Activated CD8-positive, alpha-beta memory T cell treated with anti-CD3 and anti-CD28 coated beads, Interleukin-2, amount 50 U/mL, for 24 hours (primary cell): Measurements from ENCODE around the gene SPECC1.
"Not testable (repeated sequence)": the region's sequence is repeated elsewhere in the genome, so short reads cannot be mapped to it uniquely, and the experiment has no call there.

Experiments
- DNase-seq: peaks from one replicate; pipeline ENCODE4 v3.0.0-alpha.2; 2020; ENCODE audit errors: extremely low read depth

The SPECC1 gene

GRCh38 chr17:20092973-20093626, 83.9 kb downstream of the SPECC1 start:
- no peak for DNase-seq

DNA sequence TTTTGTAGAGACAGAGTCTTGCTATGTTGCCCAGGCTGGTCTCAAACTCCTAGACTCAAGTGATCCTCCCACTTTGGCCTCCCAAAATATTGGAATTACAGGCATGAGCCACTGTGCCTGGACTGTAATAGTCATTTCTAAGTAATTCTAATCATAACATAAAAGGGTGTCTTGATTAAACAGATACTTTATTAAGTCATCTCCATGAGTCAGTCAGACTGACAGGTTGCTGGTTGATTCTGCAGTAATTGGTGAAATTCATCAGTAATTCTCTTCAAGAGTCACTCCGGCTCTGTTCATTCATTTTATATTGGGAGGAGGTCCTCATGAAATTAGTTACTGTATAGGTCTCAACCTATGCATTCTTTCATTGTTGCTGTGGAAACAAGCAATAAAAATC, 85.6 kb downstream of the SPECC1 start:
- no peak for DNase-seq

DNA sequence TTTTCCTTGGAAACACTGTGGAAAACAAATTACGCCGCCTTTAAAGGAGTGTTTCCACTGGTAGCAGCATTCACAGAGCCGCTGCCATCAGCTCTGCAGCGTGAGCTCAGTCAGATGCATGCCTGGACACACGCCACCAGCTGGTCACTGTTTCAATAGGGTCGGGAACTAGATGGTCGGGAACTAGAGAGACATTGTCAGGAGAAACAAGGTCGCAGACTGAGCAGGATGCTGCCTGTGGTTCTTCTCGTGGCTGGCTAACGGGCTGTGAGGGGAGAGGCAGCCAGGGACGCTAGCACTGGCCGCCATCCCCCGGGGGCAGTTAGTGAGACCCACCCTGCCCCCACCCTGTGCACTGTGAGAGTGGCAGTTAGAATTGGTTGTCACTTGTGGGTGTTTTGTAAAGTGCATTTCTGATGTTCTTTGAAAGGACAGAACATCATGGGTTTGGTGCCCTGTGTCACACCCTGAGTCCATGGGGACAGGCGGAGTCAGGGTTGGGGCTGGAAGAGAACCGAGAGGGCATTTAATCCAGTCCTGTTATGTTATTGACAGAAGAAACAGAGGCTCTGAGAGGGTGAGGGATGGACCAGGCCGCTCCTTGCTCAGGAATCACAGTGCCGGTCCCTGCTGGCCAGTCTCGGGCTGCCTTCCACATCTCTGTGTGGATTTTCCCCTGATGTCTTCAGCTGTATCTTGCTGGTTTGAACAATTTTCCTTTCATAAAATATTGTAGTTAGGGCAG, 86.3 kb downstream of the SPECC1 start:
- DNase-seq, result no peak

DNA sequence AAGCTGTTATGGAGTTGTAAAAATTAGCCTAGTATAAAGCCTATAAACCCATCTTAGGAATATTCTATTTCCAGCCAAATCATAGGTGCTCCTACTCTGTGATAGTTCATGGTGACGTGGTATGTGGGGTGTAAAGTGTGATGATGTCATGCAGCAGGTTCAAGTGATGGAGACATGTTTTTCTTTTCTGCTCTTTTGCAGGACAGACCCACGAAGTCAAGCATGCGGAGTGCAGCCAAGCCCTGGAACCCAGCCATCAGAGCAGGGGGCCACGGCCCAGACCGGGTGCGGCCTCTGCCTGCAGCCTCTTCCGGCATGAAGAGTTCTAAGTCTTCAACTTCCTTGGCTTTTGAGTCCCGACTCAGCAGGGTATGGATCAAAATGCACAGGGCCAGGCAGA, 87.3 kb downstream of the SPECC1 start:
- DNase-seq, result no peak

GRCh38 chr17:20097330-20097729, 88.2 kb downstream of the SPECC1 start:
- DNase-seq, result no peak

GRCh38 chr17:20098314-20098713, 89.2 kb downstream of the SPECC1 start:
- no peak for DNase-seq

- DNase-seq, result not testable (repeated sequence)
Measured at GRCh38 chr17:20100806-20101205, 91.6 kb downstream of the SPECC1 start.

DNA sequence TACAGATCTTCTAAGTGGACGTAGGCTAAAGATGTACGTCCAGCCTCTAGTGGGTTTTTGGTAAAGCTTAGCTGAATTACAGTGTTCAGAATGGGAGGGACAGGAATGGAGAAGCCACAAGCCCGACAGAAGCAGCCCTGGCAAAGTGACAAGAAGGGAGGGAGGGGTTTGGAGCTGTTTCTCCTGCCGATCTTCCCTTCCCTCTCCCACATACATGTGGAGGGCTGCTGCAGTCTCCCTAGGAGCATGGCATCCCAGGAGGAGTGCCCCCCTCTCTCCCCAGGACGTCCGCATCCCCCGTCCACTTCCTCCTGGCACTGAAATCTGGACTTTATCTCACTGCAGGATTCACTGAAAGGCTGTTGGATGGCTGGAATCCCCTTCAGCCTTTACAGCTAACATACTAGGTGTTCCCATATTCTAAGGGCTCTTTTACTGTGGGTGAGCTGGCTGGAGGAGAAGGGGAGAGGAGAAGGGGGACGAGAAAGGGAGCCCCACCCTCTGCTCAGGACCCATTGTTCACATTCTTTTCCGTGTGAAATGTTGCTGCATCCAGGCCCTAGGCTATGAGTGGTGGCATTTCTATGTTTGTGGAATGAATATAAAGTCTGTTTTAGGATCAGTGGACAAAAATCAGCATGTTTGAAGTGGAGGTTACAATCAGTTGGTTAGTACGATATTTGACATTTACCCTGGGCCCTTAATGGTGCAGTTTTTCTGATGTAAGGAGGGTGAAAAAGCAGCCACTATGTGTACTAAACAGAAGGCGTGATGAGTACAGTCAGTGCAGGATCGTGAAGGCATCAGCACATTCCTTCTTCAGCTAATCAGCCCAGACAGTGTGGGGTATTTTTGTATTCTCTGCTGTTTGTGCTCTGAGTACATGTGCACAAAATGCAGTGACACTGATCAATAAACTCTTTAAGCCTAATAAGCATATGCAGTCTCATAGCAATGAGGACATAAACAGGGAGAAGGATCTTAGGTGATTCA, 94.6 kb downstream of the SPECC1 start:
- no peak for DNase-seq

GRCh38 chr17:20105539-20106280, 96.6 kb downstream of the SPECC1 start:
- DNase-seq, result no peak

GRCh38 chr17:20106446-20106845, 97.3 kb downstream of the SPECC1 start:
- not testable (repeated sequence) for DNase-seq

DNA sequence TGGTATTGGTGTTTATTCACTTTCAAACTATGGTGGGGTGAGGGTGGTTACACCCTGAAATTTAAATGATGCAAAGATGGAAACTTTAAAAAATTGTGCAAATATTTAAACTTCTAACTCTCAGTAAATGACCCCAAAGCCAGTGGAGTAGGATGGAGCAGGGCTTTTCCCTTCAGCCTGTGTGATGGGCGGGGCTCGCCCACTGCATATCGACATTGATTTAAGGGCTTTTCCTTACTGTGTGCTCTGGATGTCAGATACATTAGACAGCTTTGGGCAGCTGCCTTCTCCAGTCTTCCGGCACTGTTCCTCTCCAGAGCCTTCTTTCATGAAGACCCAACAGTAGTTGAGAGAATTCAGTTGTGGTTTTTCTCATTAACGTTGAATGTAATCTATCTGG, 99.9 kb downstream of the SPECC1 start:
- no peak for DNase-seq

GRCh38 chr17:20111538-20111937, 102.4 kb downstream of the SPECC1 start:
- DNase-seq, result no peak

DNA sequence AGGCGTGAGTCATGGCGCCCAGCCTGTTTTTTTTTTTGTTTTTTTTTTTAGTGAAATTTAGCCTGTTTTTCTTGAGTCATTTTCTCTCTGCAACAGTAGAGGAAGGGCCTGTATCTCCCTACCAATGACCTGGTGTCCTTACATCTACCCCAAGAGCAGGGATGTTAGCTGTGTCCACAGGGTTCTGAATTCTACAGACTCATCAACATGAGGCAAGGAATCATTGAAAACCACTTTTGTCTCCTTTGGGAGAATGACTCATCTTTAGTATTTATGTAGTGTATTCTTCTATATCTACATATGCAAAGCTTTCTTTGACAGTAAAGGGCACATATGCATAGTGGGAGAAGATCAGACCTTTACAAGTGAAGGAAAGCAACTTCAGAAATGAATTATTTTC, 105.3 kb downstream of the SPECC1 start:
- no peak for DNase-seq

DNA sequence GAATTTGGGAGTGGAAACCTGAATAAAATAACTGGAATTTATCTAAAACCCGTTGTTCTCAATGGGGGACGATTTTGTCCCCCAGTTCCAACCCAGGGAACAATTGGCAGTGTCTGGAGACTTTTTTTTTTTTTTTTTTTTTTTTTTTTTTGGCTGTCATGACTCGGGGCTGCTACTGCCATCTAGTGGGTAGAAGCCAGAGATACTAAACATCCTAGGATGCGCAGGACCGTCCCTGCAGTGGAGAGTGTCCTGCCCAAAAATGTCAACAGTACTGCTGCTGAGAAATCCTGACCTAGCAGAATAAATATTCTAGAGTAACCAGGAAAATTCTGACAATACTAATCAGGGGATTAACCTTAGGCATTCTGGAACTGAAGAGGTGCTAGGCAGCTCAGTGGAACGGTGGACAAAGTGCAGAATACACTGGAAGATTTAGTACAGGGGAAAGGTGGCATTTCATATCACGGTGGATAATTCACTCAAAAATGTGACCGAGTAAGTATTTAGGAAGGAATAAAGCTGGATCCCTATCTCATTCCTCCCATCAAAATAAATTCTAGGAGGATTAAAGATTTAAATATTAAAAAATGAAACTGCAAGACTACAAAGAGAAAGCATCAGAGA, 107.6 kb downstream of the SPECC1 start:
- peak; percentile 20 for DNase-seq

DNA sequence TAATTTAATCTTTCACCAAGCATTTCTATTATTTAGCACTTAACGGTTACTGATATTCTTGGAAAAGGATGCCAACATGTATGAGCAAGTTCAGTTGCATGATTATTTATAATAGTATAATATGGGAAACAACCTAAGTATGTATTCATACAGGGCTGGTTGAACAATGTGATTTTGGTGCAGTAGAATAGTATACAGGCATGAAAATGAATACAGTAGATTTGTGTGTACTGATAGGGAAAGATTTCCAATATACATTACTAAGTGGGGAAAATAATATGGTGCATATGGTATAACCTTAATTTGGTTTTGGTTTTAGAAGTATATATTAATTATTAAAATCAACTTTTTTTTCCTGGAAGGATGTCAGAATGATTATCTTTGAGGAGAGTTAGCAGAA, 109.1 kb downstream of the SPECC1 start:
- DNase-seq, result no peak

DNA sequence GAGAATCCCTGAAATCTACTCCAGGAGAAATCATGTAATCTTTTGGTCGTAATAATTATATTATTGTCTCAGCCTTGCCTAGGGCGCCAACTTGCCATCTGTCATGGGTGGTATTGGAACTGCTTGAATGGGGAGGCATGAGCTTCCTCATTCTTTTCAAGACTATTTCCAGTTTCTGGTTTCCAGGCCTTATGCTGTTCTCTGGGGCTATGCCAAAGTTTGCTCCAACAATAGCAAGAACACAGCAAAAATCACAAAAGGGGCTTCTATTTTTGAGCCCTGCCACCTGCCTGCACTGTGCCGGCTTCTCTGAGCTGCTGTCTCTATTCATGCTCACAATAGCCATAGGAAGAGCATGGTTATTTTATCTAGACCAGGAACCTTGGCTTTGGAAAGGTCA, 111.7 kb downstream of the SPECC1 start:
- no peak for DNase-seq

DNA sequence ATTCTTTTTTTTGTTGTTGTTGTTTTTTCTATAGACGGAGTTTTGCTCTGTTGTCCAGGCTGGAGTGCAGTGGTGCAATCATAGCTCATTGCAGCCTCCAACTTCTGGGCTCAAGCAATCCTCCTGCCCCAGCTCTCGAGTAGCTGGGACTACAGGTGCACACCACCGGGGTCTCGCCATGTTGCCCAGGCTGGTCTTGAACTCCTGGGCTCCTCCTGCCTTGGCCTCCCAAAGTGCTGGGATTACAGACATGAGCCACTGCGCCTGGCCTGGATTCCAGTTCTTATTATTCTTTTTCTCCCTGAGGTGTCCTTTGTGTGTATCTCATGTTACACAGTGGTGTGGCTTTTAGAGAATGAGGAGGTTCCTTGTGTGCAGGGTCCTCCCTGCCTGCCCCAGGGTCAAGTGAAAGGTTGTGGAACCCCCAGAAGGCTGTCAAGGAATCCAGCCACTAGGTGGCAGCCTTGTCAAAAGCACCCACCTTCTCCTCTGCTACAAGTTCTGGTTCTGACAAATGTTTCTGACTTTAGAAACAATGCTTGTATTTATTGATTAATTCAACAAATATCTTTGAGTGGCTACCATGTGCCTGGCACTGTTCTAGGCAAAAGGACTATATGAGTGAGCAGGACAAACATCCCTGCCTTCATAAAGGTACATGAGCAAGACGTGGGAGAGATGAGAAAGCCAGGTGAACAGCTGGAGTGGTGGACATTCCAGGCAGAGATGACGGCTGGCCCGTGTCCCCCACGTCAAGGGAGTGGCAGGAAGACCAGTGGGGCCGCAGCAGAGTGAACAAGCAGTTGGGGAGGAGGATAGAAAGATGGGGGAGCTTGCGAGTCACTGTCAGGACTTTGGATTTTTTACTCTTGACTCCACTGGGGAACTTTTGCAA, 112.4 kb downstream of the SPECC1 start:
- DNase-seq, result peak; percentile 39

DNA sequence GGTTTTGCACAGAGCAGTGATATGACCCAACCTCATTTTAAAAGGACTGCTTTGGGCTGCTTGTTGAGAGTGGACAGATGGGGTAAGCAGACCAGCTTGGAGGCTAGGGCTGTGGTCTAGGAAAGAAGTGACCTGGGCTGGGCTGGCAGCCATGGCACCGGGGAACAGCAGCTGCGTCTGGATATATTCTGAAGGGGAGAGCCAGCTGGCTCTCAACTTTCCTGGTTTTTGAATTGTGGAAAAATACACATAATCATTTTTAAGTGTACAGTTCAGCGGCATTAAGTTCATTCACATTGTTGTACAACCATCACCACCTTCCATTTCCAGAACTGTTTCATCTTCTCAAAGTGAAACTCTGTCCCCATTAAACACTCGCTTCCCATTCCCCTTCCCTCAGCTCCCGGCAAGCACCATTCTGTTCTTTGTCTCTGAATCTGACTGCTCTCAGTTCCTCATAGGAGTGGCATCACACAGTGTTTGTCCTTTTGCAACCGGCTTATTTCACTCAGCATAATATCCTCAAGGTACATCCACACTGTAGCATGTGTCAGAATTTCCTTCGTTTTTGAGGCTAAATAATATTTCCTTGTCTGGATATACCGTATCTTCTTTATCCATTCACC, 113.2 kb downstream of the SPECC1 start:
- DNase-seq, result no peak

- no peak for DNase-seq
Measured at GRCh38 chr17:20123209-20123608, 114.0 kb downstream of the SPECC1 start.

- no peak for DNase-seq
Measured at GRCh38 chr17:20125724-20126123, 116.6 kb downstream of the SPECC1 start.
